Keratinocyte (primary cell): Measurements from ENCODE around the gene ARVCF. TPM values are rescaled to one million over a fixed set of nuclear protein-coding genes. Genes with fewer than 3 reads are reported as not detected.

Experiments used
- DNase-seq: peaks from one replicate; pipeline ENCODE4 v3.0.0-alpha.2; 2011; ENCODE audit warnings: low read depth, missing footprints, low spot score
- FAIRE-seq: peaks from 2 replicates; lab custom pipeline; 2011; peaks lifted over from hg19 to GRCh38; lab: Jason Lieb, UNC
- H2AFZ ChIP-seq: 2 replicates; pipeline ENCODE4 v1.6.0; 2012; ENCODE audit warnings: low read length, control low read depth, inconsistent platforms; ENCODE audit not compliant: control insufficient read depth
- H3K27ac ChIP-seq: 2 replicates; pipeline ENCODE4 v1.5.1; 2011; ENCODE audit warnings: low read length; ENCODE audit not compliant: control insufficient read depth, insufficient read depth
- H3K27me3 ChIP-seq: 3 replicates; pipeline ENCODE4 v1.6.0; 2011; ENCODE audit warnings: low read length; ENCODE audit not compliant: control insufficient read depth, insufficient read depth; ENCODE audit errors: extremely low read depth
- H3K36me3 ChIP-seq, 2 experiments: 2 replicates in 1 of 2; 3 replicates in 1 of 2; pipeline ENCODE4 v1.5.1; 2011; ENCODE audit warnings: low read length in 2 of 2, mild to moderate bottlenecking in 1 of 2; ENCODE audit not compliant: control insufficient read depth in 2 of 2, insufficient read depth in 2 of 2; ENCODE audit errors: extremely low read depth in 1 of 2
- H3K4me1 ChIP-seq: 3 replicates; pipeline ENCODE4 v1.5.1; 2011; ENCODE audit warnings: low read length; ENCODE audit not compliant: control insufficient read depth, insufficient read depth; ENCODE audit errors: extremely low read depth
- H3K4me2 ChIP-seq: 3 replicates; pipeline ENCODE4 v1.6.0; 2011; ENCODE audit warnings: low read depth, low read length; ENCODE audit not compliant: control insufficient read depth, insufficient read depth; ENCODE audit errors: extremely low read depth
- H3K4me3 ChIP-seq, 3 experiments: fragments of 200-600 bp in 1 of 3; sonication (generic) in 1 of 3; 2 replicates in 2 of 3; 3 replicates in 1 of 3; pipeline ENCODE4 v1.5.1; 2011 to 2016; ENCODE audit warnings: low read length in 3 of 3, mild to moderate bottlenecking in 3 of 3, control low read depth in 2 of 3, inconsistent platforms in 1 of 3, low read depth in 1 of 3, mixed read lengths in 1 of 3, mixed run types in 1 of 3, moderate library complexity in 1 of 3; ENCODE audit not compliant: control insufficient read depth in 2 of 3, insufficient read depth in 2 of 3; ENCODE audit errors: extremely low read depth in 1 of 3
- H3K79me2 ChIP-seq: 2 replicates; pipeline ENCODE4 v1.6.0; 2012; ENCODE audit warnings: low read length; ENCODE audit not compliant: control insufficient read depth, insufficient read depth
- H3K9ac ChIP-seq: 3 replicates; pipeline ENCODE4 v1.6.0; 2011; ENCODE audit warnings: low read length; ENCODE audit not compliant: control insufficient read depth, insufficient read depth; ENCODE audit errors: extremely low read depth
- H3K9me1 ChIP-seq: 3 replicates; pipeline ENCODE4 v1.6.0; 2011; ENCODE audit warnings: low read length; ENCODE audit not compliant: control insufficient read depth, insufficient read depth; ENCODE audit errors: extremely low read depth
- H3K9me3 ChIP-seq: 2 replicates; pipeline ENCODE4 v1.5.1; 2012; ENCODE audit warnings: low read depth, low read length; ENCODE audit not compliant: control insufficient read depth
- H4K20me1 ChIP-seq: 3 replicates; pipeline ENCODE4 v1.6.0; 2011; ENCODE audit warnings: low read length; ENCODE audit not compliant: control insufficient read depth, insufficient read depth; ENCODE audit errors: extremely low read depth
- CTCF ChIP-seq, 3 experiments: IDR thresholded peaks in 1 of 3; conservative IDR thresholded peaks in 1 of 3; optimal IDR thresholded peaks in 1 of 3; 2 replicates in 2 of 3; 3 replicates in 1 of 3; pipeline versions ENCODE3 to v1.5.1; 2011; ENCODE audit warnings: low read length in 3 of 3, mild to moderate bottlenecking in 3 of 3, moderate library complexity in 2 of 3, control low read depth in 1 of 3, inconsistent platforms in 1 of 3; ENCODE audit not compliant: insufficient read depth in 2 of 3; ENCODE audit errors: extremely low read depth in 1 of 3
- EZH2 ChIP-seq: IDR thresholded peaks from one replicate; pipeline ENCODE4 v1.6.1; 2012; ENCODE audit warnings: inconsistent platforms, mild to moderate bottlenecking, low read length, moderate library complexity
- dilution Hi-C: fragments of 300-500 bp; cut with MboI; formaldehyde crosslinking; loops from one replicate; pipeline ENCODE4 v1.7.0; 2020; ENCODE audit warnings: low sequenced_read_pairs; ENCODE audit not compliant: extremely low pct_ligation_motif_present
- polyA plus RNA-seq, 5 experiments: library from polyadenylated mRNA; depleted of rRNA in 3 of 5; stranded (reverse) in 3 of 5; stranded (forward) in 1 of 5; unstranded in 1 of 5; fragments of >200 nt; gene quantifications; 1 replicate in 1 of 5; 2 replicates in 3 of 5; 3 replicates in 1 of 5; pipeline versions ENCODE4 v1.2.1 to v1.2.3, GENCODE V29; 2011 to 2012; ENCODE audit warnings: missing spikeins in 2 of 5, low read depth in 1 of 5, low replicate concordance in 1 of 5

Gene ARVCF
- polyA plus RNA-seq, 1 donor (not counting 4 experiments of a cell fraction or from before 2014, with no cell fraction given) = 5.7 TPM

GRCh38 chr22:19984851-19985811 is 31.5 kb downstream of the ARVCF start:
- H3K4me1 ChIP-seq = peaks cover 39% of the 10 kb centered on the region
- TF ChIP-seq EZH2 (no peak), CTCF (optimal IDR thresholded peaks at IDR 0.05 in 1 of 3, IDR thresholded peaks at IDR 0.05 in 1 of 3, conservative IDR thresholded peaks at IDR 0.05 in 1 of 3; ENCODE audit: extremely low read depth in 1 of 3, insufficient read depth in 2 of 3, low read length in 3 of 3) (no peak)
- no peaks in the 10 kb centered on the region for H3K27me3 ChIP-seq
- peaks cover 5% of the 10 kb centered on the region for H3K9me1 ChIP-seq
- peak overlapping the region in 1 of 3 experiments; percentile 11 for H3K4me3 ChIP-seq
- dilution Hi-C loops = no loop called here
- no peak overlapping the region for H3K9ac ChIP-seq
- H2AFZ ChIP-seq = no peak overlapping the region
- FAIRE-seq = no peak
- peak overlapping the region; percentile 90 for H3K4me2 ChIP-seq
- no peaks in the 10 kb centered on the region for H3K79me2 ChIP-seq
- peak overlapping the region; percentile 65 for H3K27ac ChIP-seq
- no peaks in the 10 kb centered on the region for H4K20me1 ChIP-seq
- H3K9me3 ChIP-seq = no peaks in the 10 kb centered on the region
- H3K36me3 ChIP-seq = no peaks in the 10 kb centered on the region
- DNase-seq = no peak

- TF ChIP-seq EZH2 (no peak), CTCF (optimal IDR thresholded peaks at IDR 0.05 in 1 of 3, IDR thresholded peaks at IDR 0.05 in 1 of 3, conservative IDR thresholded peaks at IDR 0.05 in 1 of 3; ENCODE audit: extremely low read depth in 1 of 3, insufficient read depth in 2 of 3, low read length in 3 of 3) (no peak)
- Histone ChIP-seq H2AFZ (no peak overlapping the region), H3K27me3 (no peaks in the 10 kb centered on the region), H3K79me2 (no peaks in the 10 kb centered on the region), H3K9ac (peak overlapping the region; percentile 62), H3K4me1 (peaks cover 39% of the 10 kb centered on the region), H3K9me3 (no peaks in the 10 kb centered on the region), H4K20me1 (no peaks in the 10 kb centered on the region), H3K27ac (peak overlapping the region; percentile 65), H3K4me2 (peak overlapping the region; percentile 60), H3K36me3 (no peaks in the 10 kb centered on the region), H3K9me1 (peaks cover 5% of the 10 kb centered on the region), H3K4me3 (peak overlapping the region in 1 of 3 experiments; percentile 11)
- DNase-seq (peak; percentile 92), FAIRE-seq (peak; percentile 96)
- dilution Hi-C loops = no loop called here
These were observed 32.3 kb downstream of the ARVCF start for GRCh38 chr22:19984201-19984753.
